Nephron progenitor cell (in vitro differentiated cells): Measurements from ENCODE around the gene INSIG2.

Source experiments
- DNase-seq: peaks from one replicate; pipeline ENCODE4 v3.0.0; 2021
- H3K27ac Mint-ChIP-seq: 2 replicates; pipeline ENCODE4 v1.8.0; 2021; ENCODE audit warnings: mild to moderate bottlenecking, moderate library complexity, mixed read lengths
- H3K27me3 Mint-ChIP-seq: 2 replicates; pipeline ENCODE4 v1.8.0; 2021; ENCODE audit warnings: mild to moderate bottlenecking, low read depth, mixed read lengths; ENCODE audit not compliant: poor library complexity
- H3K36me3 Mint-ChIP-seq: 2 replicates; pipeline ENCODE4 v1.8.0; 2021; ENCODE audit warnings: low read depth, mixed read lengths
- H3K4me1 Mint-ChIP-seq: 2 replicates; pipeline ENCODE4 v1.8.0; 2021; ENCODE audit warnings: mixed read lengths
- H3K4me3 Mint-ChIP-seq: 2 replicates; pipeline ENCODE4 v1.8.0; 2021; ENCODE audit warnings: mild to moderate bottlenecking, moderate library complexity, mixed read lengths
- H3K9me3 Mint-ChIP-seq: 2 replicates; pipeline ENCODE4 v1.8.0; 2021; ENCODE audit warnings: mild to moderate bottlenecking, moderate library complexity, mixed read lengths
- CTCF ChIP-seq: fragments of 200-600 bp; sonication (generic); IDR thresholded peaks from 2 replicates; pipeline ENCODE4 v1.5.0; 2021; ENCODE audit warnings: antibody characterized with exemption

Gene INSIG2

DNA sequence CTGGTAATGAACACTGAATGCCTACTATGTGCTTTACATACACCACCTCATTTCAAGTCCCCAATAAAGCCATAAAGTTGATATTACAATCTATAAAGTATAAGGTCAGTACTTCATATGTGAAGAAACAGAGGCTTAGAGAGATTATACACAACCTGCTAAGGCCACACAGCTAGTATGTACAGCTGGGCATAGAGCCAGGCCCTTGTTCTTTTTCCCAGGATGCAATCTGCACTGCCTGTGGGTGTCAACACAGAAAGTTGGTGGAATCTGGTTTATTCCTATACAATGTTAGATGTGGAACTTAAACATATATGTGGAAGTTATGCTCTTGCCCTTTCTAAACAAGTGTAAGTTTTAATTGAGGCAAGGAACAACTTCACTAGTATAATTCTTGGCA is 32.8 kb downstream of the INSIG2 start:
- Mint-ChIP-seq H3K4me1 (peaks cover 78% of the 10 kb centered on the region), H3K4me3 (no peak overlapping the region), H3K36me3 (no peaks in the 10 kb centered on the region), H3K27me3 (peaks cover 8% of the 10 kb centered on the region), H3K9me3 (no peaks in the 10 kb centered on the region), H3K27ac (no peak overlapping the region)
- no peak for TF ChIP-seq CTCF
- no peak for DNase-seq

DNA sequence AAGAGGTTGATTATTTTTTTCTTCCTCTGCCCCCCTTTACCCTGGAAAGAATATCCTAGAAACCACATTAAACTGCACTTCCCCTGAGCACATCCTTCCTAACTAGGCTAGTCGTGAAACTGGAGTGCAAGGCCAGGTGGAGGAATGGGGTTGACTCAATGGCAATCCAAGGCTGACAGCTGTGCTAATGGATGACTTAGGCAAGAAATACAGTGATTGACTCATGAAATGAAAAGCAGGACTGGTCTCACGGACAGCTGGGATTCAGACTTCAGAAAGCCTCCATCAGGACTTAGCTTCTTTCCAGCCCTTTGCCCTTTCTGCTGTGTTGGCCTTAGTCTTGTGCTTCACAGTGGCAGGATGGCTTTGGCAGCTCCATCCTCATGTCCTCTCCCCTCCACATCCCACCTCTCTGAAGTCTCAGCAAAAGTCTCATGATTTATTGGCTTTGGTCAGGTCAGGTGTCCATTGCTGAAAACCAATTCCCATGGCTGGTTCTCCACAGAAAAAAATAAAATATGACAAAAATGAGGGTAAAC is 33.8 kb downstream of the INSIG2 start:
- peaks cover 78% of the 10 kb centered on the region for H3K4me1 Mint-ChIP-seq
- TF ChIP-seq CTCF, result no peak
- peaks cover 3% of the 10 kb centered on the region for H3K27me3 Mint-ChIP-seq
- DNase-seq, result no peak
- H3K27ac Mint-ChIP-seq, result no peak overlapping the region
- H3K9me3 Mint-ChIP-seq, result no peaks in the 10 kb centered on the region
- H3K4me3 Mint-ChIP-seq, result no peak overlapping the region
- no peaks in the 10 kb centered on the region for H3K36me3 Mint-ChIP-seq

GRCh38 chr2:118122594-118123281 is 34.5 kb downstream of the INSIG2 start:
- Mint-ChIP-seq H3K4me3 (no peak overlapping the region), H3K36me3 (no peaks in the 10 kb centered on the region), H3K27me3 (peaks cover 3% of the 10 kb centered on the region), H3K4me1 (peaks cover 80% of the 10 kb centered on the region), H3K9me3 (no peaks in the 10 kb centered on the region), H3K27ac (peak overlapping the region; percentile 37)
- DNase-seq, result no peak
- no peak for TF ChIP-seq CTCF

- Mint-ChIP-seq H3K27ac (no peak overlapping the region), H3K9me3 (no peaks in the 10 kb centered on the region), H3K4me3 (no peak overlapping the region), H3K4me1 (peaks cover 76% of the 10 kb centered on the region), H3K36me3 (no peaks in the 10 kb centered on the region), H3K27me3 (peaks cover 3% of the 10 kb centered on the region)
- TF ChIP-seq CTCF, result no peak
- no peak for DNase-seq
These were observed 35.4 kb downstream of the INSIG2 start for GRCh38 chr2:118123561-118124232.

GRCh38 chr2:118124288-118124891 is 36.1 kb downstream of the INSIG2 start:
- no peak for DNase-seq
- TF ChIP-seq CTCF, result no peak
- Mint-ChIP-seq H3K27me3 (peaks cover 3% of the 10 kb centered on the region), H3K27ac (no peak overlapping the region), H3K4me1 (peaks cover 70% of the 10 kb centered on the region), H3K4me3 (no peak overlapping the region), H3K36me3 (no peaks in the 10 kb centered on the region), H3K9me3 (no peaks in the 10 kb centered on the region)
